GM18868 (cell line): ENCODE data around the gene ERI2.
"Not testable (repeated sequence)": the region's sequence is repeated elsewhere in the genome, so short reads cannot be mapped to it uniquely, and the experiment has no call there.

Experiments used
- ATAC-seq: cut with Tn5 transposase; IDR thresholded peaks from one replicate; pipeline ENCODE4 v1.9.1; 2021; ENCODE audit warnings: mild to moderate bottlenecking, moderate library complexity; ENCODE audit not compliant: unreplicated experiment

The ERI2 gene

DNA sequence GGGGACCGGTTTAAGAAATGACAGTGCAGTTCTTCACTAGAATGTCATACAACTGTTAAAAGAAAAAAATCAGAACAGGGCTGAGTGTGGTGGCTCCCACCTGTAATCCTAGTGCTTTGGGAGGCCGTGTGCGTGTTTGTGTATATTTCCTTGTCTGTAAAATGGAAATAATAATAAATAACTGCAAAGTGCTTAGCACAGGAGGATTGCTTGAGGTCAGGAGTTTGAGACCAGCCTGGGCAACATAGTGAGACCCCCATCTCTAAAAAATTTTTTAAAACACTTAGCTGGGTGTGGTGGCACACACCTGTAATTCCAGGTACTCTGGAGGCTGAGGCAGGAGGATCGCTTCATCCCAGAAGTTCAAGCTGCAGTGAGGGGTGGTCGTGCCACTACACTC, 40.0 kb downstream of the ERI2 start:
- no peak for ATAC-seq

DNA sequence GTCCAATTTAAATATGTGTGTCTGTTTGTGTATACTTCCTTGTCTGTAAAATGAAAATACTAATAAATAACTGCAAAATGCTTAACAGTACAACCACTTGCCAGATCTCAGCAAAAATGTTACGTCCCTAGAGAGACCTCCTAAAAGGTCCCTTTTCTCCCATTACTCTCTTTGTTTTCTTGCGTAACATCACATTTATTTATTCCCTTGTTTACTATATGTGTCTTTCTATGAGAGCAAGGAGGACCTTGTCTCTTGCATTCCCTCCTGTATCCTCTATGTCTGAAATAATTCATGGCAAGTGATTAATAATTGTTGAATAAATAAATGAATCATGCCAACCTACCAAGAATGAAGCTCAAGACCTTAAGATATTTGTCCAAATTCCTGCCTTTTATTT, 40.5 kb downstream of the ERI2 start:
- ATAC-seq, result no peak

DNA sequence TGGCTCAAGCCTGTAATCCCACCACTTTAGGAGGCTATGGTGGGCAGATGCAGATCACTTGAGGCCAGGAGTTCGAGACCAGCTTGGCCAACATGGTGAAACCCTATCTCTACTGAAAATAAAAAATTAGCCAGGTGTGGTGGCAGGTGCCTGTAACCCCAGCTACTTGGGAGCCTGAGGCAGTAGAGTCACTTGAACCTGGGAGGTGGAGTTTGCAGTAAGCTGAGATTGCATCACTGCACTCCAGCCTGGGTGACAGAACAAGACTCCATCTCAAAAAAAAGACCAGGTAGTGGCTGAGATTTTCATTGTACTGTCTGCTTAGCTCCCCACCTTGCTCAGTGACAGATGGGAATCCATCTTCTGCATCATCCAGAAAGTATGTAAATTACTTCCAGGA, 41.8 kb downstream of the ERI2 start:
- not testable (repeated sequence) for ATAC-seq

DNA sequence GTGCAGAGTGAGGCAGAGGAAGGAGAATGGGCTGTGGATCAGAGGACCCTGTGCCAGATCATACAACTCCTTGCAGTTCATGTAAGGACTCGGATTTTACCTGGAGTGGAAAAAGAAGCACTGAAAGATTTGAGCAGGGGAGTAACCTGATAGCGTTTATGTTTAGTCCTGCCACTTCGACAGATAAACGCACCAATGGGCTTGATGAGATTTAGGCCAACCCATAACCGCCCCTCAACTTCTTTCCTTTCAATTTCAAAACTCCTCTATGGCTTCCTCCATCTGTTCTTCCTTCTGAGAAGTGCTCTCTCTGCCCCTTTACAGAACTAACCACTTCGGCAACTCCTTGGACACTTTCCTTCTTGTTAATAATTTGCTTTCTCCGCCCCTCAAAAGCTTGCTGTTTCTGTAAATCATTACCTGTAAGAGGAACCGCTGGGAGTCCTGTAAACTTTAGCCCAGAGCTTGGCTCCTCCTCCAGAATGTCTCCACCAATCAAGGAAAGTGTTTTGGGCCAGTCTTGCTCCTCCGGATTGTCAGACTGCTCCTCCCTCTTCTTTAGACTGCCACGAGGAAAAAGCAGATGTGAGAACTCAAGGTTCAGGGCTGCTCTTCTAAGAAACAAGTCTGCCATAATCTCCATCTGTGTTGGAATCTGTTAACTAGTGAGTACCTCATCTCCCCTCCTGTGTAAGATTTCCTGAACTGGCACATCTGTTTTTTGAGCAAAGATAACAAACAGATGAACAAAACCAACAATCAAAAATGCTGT, 42.6 kb downstream of the ERI2 start, which contains the start of gene ACSM3:
Gene ACSM3 (plus strand): TSS at position 554 of the 772 bp plus-strand sequence. CDS start 6,021 bp downstream, outside the sequence.
- ATAC-seq, result peak; percentile 98

DNA sequence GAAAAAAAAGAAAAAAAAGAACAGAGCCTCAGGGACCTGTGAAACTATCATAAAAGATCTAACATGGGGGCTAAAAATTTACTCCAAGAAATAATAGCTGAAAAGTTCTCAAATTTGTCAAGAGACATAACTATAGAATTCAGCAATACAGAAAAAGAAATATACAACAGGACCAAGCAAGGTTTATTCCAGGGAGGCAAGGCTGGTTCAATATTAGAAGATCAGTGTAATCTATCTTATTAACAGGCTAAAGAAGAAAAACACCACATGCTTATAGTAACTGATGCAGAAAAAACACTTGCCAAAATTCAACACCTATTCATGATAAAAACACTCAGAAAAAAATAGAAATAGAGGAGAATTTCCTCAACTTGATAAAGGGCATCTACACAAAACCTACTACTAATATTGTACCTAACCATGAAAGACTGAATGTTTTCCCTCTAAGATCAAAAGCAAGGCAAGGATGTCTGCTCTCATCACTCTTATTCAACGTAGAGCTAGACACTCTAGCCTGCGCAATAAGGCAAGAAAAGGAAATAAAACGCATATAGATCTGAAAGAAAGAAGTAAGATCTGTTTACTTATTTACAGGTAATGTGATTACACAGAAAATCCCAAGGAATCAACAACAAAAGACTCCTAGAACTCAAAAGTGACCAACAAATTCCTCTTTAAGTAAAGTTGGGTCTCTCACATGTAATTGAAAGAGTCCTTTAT, 43.7 kb downstream of the ERI2 start:
- no peak for ATAC-seq

DNA sequence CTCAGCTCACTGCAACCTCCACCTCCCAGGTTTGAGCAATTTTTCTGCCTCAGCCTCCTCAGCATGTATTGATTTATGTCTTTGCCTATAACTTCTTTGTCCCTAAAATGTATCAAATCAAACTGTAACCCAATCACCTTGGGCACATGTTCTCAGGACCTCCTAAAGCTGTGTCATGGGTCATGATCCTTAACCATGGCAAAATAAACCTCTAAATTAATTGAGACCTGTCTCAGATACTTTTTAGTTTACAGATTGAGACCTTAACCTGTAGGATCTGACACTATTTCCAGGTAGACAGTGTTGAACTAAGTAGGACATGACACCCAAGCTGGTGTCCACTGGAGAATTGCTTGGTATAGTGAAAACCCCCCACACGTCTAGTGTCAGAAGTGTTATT, 45.1 kb downstream of the ERI2 start:
- no peak for ATAC-seq

DNA sequence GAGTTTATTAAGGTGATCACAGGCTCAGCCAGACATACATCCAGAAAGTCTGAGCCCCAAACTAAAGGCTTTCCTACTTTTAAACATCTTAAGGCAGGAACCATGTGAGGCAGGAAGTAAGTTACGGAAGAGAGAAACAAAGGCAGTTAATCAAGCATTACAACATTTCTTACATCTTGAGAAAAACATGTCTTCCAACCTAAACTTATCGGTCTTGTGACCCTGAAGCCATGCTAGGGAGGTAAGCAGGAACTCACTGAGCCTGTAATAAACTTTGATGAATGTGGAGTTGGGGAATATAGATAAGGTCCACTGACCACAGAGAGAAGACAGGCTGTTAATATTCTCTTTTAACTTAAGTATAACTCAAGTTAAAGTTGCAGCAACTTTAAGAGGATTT, 45.9 kb downstream of the ERI2 start:
- no peak for ATAC-seq

DNA sequence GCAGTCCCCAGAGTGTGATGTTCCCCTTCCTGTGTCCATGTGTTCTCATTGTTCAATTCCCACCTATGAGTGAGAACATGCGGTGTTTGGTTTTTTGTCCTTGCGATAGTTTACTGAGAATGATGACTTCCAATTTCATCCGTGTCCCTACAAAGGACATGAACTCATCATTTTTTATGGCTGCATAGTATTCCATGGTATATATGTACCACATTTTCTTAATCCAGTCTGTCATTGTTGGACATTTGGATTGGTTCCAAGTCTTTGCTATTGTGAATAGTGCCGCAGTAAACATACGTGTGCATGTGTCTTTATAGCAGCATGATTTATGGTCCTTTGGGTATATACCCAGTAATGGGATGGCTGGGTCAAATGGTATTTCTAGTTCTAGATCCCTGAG, 50.5 kb downstream of the ERI2 start:
- ATAC-seq, result not testable (repeated sequence)

DNA sequence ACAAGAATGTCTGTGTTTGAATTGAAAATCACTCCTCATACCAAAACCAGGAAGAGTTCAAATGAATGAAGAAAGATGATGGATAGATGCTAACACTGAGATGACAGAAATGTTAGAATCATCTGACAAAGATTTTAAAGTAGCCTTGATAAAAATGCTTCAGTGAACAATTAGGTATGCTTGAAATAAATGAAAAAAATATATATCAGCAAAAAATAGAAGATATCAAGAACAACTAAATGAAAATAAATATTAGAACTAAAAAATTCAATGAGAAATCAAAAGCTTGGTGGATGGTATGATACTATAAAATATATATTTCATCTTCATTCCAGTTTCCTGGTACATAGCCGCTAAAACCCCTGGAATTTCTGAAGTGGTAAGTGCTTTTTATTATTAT, 51.0 kb downstream of the ERI2 start:
- ATAC-seq, result no peak

DNA sequence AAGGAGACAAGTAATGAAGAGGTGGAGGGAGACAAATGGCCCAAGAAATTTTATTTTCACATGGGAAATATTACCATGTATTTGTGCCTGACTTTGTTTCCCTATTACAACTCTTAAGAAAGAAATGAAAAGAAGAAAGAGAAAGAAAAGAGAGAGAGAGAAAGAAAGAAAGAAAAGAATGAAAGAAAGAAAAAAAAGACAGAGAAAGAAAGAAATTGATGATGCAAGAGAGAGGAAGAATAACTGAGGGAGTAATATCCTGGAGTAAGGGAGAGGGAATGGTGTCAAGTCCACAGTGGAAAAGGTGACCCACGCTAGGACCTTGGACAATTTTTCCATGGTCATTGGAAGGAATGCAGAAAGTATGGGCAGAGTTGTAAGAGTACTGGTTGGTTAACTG, 52.5 kb downstream of the ERI2 start:
- ATAC-seq, result no peak

DNA sequence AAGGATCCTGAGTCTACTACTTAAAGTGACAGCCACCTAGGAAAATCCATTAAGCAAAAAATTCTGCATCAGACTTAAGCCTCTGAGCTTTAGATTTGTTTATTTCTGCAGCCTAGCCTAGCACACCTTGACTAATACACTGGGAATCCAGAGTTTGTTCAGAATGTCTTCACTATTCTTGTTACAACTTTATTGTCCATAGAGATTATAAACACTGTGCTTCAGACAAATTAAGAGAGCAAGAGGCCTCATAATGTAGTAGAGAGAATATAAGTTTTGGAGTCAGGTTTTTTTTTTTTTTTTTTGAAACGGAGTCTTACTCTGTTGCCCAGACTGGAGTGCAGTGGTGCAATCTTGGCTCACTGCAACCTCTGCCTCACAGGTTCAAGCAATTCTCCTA, 55.7 kb downstream of the ERI2 start:
- no peak for ATAC-seq

DNA sequence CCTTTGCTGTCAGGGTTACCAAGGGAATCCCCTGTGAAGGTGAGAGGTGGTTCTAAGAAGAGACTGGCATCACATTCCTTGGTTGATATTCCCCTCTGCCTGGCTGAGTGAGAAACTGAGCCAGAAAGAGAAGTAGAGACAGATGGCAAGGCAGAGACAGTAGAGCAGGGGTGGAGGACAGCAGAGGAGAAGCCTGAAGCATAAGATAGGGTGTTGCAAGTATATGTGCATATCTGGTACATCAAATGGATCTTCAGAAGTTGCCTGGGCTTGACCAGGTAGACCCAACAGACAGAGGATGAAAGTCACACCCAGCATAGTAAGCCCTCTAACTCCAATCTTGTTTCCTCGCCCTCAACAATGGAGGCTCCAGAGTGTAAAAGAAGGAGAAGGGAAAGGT, 56.8 kb downstream of the ERI2 start:
- ATAC-seq, result no peak

DNA sequence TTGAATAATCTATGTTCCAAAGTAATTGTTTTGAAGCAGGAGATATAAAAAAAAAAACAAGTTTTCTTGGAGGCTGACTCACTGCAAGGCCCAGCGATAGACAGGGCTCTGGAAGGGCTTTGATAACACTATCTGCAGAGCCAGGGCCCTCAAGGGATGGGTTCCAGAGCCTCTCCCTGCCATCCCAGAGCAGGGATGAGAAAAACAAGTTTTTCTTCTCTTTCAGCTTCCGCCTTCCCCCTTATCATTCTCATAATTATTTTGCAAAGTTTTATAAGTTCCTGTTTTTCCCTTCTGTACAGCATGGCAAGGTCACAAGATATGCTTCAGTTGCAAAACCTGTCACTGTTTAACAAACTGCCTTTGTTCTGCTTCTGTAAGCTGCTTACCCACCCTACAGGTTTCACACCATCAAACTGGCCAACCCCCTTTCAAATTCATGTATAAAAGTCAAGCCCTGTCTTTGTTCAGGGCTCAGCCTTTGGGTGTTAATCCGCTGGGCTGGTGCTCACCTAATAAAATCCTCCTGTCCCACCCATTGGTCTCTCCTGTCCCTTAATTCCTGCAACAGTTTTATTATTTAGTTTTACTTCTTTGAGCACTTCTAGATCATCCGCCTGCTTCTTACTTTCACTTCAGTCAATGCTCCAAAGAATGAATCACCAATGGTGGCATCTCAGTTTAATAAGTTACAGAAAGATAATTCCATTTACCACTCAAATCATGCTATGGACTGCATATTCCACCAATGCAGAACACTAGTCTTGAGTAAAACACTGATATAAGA, 59.0 kb downstream of the ERI2 start:
- ATAC-seq, result no peak

DNA sequence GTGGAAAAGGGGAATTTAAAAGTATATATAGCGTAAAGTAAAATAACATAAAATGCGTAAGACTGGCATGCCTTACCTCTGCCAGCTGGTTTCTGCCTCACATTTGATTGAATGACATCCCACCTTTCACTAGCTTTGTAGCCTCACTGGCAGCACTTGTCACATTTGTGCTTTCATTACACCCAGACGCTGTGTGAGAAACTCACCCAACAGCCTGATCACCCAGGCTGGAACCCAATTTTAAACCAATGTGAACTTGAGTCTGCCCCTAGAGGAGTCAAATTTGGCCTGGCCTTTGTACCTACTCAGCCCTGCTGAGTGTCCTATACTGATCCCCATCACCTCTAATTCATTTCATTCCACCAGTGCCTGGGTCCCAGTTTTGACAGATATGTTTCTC, 59.8 kb downstream of the ERI2 start:
- no peak for ATAC-seq
